OCI-LY1 (cell line): ENCODE measurements around the gene ZNF695.

Source experiments
- H2AFZ ChIP-seq: fragments of 200-600 bp; sonication (generic), shearing (Covaris generic); 2 replicates; pipeline ENCODE4 v1.6.0; 2014; ENCODE audit warnings: antibody characterized with exemption, mild to moderate bottlenecking, low read length
- H3F3A ChIP-seq: fragments of 200-600 bp; sonication (generic), shearing (Covaris generic); 2 replicates; pipeline ENCODE4 v1.6.0; 2014; ENCODE audit warnings: mild to moderate bottlenecking, antibody characterized with exemption, low read length, moderate library complexity; ENCODE audit not compliant: insufficient read depth
- H3K27ac ChIP-seq: fragments of 200-600 bp; sonication (generic); 2 replicates; pipeline ENCODE4 v1.5.1; 2014; ENCODE audit warnings: low read length, mixed run types, mild to moderate bottlenecking, low read depth; ENCODE audit not compliant: poor library complexity, severe bottlenecking
- H3K27me3 ChIP-seq: fragments of 200-600 bp; sonication (generic); 2 replicates; pipeline ENCODE4 v1.6.0; 2014; ENCODE audit warnings: antibody characterized with exemption, mild to moderate bottlenecking, low read length, moderate library complexity; ENCODE audit not compliant: insufficient read depth
- H3K36me3 ChIP-seq: fragments of 200-600 bp; sonication (generic); 2 replicates; pipeline ENCODE4 v1.6.1; 2014; ENCODE audit warnings: mild to moderate bottlenecking, antibody characterized with exemption, low read length, moderate library complexity, mixed read lengths; ENCODE audit not compliant: insufficient read depth
- H3K4me1 ChIP-seq: fragments of 200-600 bp; sonication (generic); 2 replicates; pipeline ENCODE4 v1.5.1; 2014; ENCODE audit warnings: mild to moderate bottlenecking, low read length, moderate library complexity; ENCODE audit not compliant: insufficient read depth, severe bottlenecking
- H3K4me2 ChIP-seq: fragments of 200-600 bp; sonication (generic), shearing (Covaris generic); 2 replicates; pipeline ENCODE4 v1.6.1; 2014; ENCODE audit warnings: low read length
- H3K4me3 ChIP-seq: fragments of 200-600 bp; sonication (generic); 2 replicates; pipeline ENCODE4 v1.5.1; 2014; ENCODE audit warnings: low read length, low read depth, mild to moderate bottlenecking, mixed read lengths; ENCODE audit not compliant: poor library complexity, severe bottlenecking
- H3K79me2 ChIP-seq: fragments of 200-600 bp; shearing (Covaris generic); 2 replicates; pipeline ENCODE4 v1.6.1; 2016; ENCODE audit warnings: mixed run types, low read length, mixed read lengths; ENCODE audit not compliant: insufficient read depth
- H3K9ac ChIP-seq: fragments of 200-600 bp; sonication (generic), shearing (Covaris generic); 2 replicates; pipeline ENCODE4 v1.6.1; 2014; ENCODE audit warnings: mild to moderate bottlenecking, low read length, mixed read lengths
- H3K9me2 ChIP-seq: fragments of 200-600 bp; sonication (generic), shearing (Covaris generic); 2 replicates; pipeline ENCODE4 v1.6.1; 2014; ENCODE audit warnings: low read depth, mild to moderate bottlenecking, low read length, mixed read lengths
- H3K9me3 ChIP-seq: fragments of 200-600 bp; shearing (Covaris generic); 2 replicates; pipeline ENCODE4 v1.6.1; 2014; ENCODE audit warnings: low read length, mixed read lengths
- H4K20me1 ChIP-seq: fragments of 200-600 bp; sonication (generic), shearing (Covaris generic); 2 replicates; pipeline ENCODE4 v1.6.0; 2016; ENCODE audit warnings: mild to moderate bottlenecking, low read length; ENCODE audit not compliant: insufficient read depth
- EZH2 ChIP-seq: fragments of 200-600 bp; sonication (generic), shearing (Covaris generic); IDR thresholded peaks from 2 replicates; pipeline ENCODE4 v1.8.0; 2017; ENCODE audit warnings: borderline replicate concordance, mixed run types, mild to moderate bottlenecking, antibody characterized with exemption, low read length, moderate library complexity, mixed read lengths
- TF ChIP-seq, protein P1 (sequence below): fragments of 200-600 bp; sonication (generic), shearing (Covaris generic); IDR thresholded peaks from 2 replicates; pipeline ENCODE4 v1.5.1; 2017; ENCODE audit warnings: mild to moderate bottlenecking, antibody characterized with exemption, low read length, moderate library complexity, mixed read lengths

The ZNF695 gene

DNA sequence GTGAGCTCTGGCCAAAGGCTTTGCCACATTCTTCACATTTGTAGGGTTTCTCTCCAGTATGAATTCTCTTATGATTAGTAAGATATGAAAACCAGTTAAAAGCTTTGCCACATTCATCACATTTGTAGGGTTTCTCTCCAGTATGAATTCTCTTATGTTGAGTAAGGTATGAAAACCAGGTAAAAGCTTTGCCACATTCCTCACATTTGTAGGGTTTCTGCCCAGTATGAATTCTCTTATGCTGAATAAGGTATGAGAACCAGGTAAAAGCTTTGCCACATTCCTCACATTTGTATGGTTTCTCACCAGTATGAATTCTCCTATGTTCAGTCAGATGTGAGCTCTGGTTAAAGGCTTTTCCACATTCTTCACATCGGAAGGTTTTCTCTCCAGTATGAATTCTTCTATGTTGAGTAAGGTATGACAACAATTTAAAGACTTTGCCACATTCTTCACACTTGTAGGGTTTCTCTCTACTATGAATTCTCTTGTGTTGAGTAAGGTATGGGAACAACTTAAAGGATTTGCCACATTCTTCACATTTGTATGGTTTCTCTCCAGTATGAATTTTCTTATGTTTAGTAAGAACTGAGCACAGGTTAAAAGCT, 20.7 kb downstream of the ZNF695 start:
- no peaks in the 10 kb centered on the region for H3K4me1 ChIP-seq
- no peak overlapping the region for H3K4me2 ChIP-seq
- no peak overlapping the region for H3K9ac ChIP-seq
- H2AFZ ChIP-seq, result no peak overlapping the region
- H3K79me2 ChIP-seq, result no peaks in the 10 kb centered on the region
- H3K36me3 ChIP-seq, result no peaks in the 10 kb centered on the region
- peaks cover 46% of the 10 kb centered on the region for H3K9me3 ChIP-seq
- no peak overlapping the region for H3K4me3 ChIP-seq
- TF ChIP-seq EZH2, result no peak
- TF ChIP-seq, protein P1, sequence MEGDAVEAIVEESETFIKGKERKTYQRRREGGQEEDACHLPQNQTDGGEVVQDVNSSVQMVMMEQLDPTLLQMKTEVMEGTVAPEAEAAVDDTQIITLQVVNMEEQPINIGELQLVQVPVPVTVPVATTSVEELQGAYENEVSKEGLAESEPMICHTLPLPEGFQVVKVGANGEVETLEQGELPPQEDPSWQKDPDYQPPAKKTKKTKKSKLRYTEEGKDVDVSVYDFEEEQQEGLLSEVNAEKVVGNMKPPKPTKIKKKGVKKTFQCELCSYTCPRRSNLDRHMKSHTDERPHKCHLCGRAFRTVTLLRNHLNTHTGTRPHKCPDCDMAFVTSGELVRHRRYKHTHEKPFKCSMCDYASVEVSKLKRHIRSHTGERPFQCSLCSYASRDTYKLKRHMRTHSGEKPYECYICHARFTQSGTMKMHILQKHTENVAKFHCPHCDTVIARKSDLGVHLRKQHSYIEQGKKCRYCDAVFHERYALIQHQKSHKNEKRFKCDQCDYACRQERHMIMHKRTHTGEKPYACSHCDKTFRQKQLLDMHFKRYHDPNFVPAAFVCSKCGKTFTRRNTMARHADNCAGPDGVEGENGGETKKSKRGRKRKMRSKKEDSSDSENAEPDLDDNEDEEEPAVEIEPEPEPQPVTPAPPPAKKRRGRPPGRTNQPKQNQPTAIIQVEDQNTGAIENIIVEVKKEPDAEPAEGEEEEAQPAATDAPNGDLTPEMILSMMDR, result no peak
- H3F3A ChIP-seq, result no peaks in the 10 kb centered on the region
- no peak overlapping the region for H3K27ac ChIP-seq
- H4K20me1 ChIP-seq, result no peaks in the 10 kb centered on the region
- H3K9me2 ChIP-seq, result no peaks in the 10 kb centered on the region
- H3K27me3 ChIP-seq, result no peaks in the 10 kb centered on the region

DNA sequence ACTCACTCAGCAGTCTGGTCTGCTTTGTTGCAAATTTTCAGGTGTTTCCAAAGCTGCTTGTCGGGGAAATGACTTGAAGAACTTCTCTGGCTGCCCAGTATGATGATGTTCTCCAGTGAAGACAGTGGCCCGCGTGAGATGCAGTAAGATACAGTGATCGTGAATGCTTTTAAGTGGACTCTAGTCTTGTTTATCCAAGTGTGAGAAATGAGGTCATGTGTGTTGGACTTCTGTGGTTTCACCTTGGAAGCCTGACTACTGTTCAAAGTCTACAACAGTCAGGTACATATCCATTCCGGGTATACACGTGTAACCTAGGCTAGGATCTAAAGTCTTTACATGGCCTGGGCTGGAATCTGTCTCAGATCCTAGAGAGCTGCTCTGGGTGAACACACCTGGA, 29.1 kb downstream of the ZNF695 start:
- H3K4me3 ChIP-seq, result no peak overlapping the region
- no peaks in the 10 kb centered on the region for H3K4me1 ChIP-seq
- no peaks in the 10 kb centered on the region; the same call in 1 of the 2 replicates for H3K27me3 ChIP-seq
- H4K20me1 ChIP-seq, result no peaks in the 10 kb centered on the region
- no peaks in the 10 kb centered on the region for H3K79me2 ChIP-seq
- H3K36me3 ChIP-seq, result no peaks in the 10 kb centered on the region
- H2AFZ ChIP-seq, result no peak overlapping the region
- peaks cover 15% of the 10 kb centered on the region for H3K9me3 ChIP-seq
- no peaks in the 10 kb centered on the region for H3K9me2 ChIP-seq
- TF ChIP-seq, protein P1, result no peak
- no peak for TF ChIP-seq EZH2
- H3K27ac ChIP-seq, result no peak overlapping the region
- no peaks in the 10 kb centered on the region for H3F3A ChIP-seq
- H3K9ac ChIP-seq, result no peak overlapping the region
- no peak overlapping the region for H3K4me2 ChIP-seq

DNA sequence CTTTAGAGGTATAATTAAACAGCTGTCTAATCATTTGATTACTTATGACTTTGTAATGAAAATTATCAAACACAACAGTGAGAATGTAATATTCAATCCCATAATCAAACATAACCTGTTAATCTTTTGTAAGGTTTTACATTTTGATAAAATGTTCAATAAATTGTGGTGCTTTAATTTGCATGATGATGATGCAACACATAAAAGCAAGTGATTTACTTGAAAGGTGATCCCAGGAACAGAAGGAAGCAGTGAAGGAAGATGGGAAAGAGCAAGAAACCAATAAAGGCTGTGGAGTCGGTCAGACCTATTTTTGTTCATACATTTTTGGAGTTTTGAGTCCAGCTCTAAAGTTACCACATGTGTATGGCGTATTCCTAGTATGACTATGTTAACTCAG, 29.6 kb downstream of the ZNF695 start:
- Histone ChIP-seq H3K9me2 (no peaks in the 10 kb centered on the region), H3K4me1 (no peaks in the 10 kb centered on the region), H3K27me3 (no peaks in the 10 kb centered on the region; the same call in 1 of the 2 replicates), H3K27ac (no peak overlapping the region), H3K4me2 (no peak overlapping the region), H3K4me3 (no peak overlapping the region), H3F3A (no peaks in the 10 kb centered on the region), H3K9me3 (peaks cover 15% of the 10 kb centered on the region), H3K9ac (no peak overlapping the region), H3K36me3 (no peaks in the 10 kb centered on the region), H4K20me1 (no peaks in the 10 kb centered on the region), H2AFZ (no peak overlapping the region), H3K79me2 (no peaks in the 10 kb centered on the region)
- TF ChIP-seq, protein P1, result no peak
- TF ChIP-seq EZH2, result no peak
